ENCODE data around the gene TRAF5. TPM values are rescaled to one million over a fixed set of nuclear protein-coding genes. Genes with fewer than 3 reads are reported as not detected.

TRAF5 gene
- total RNA-seq, 2 donors from 2014 or later: 13.9 to 14.5 TPM

GRCh38 chr1:211353562-211354212 is 27.1 kb downstream of the TRAF5 start:
- Histone ChIP-seq H3K9ac (ENCODE audit: low read depth in 2 of 2, low read length in 2 of 2) (no peak overlapping the region), H3K27me3 (no peaks in the 10 kb centered on the region), H3K9me3 (no peaks in the 10 kb centered on the region), H3K4me3 (no peak overlapping the region), H3K27ac (no peak overlapping the region), H3K36me3 (peaks cover 8% of the 10 kb centered on the region), H3K4me1 (no peaks in the 10 kb centered on the region)
- intact Hi-C loops (cut with DNase I): loop anchor here (1.0 kb wide), 1 partner anchor 30 kb away; no protein-coding TSS in a partner anchor
- no peak for TF ChIP-seq CTCF (IDR thresholded peaks at IDR 0.05)
- no peak for DNase-seq

GRCh38 chr1:211355873-211356272 is 29.2 kb downstream of the TRAF5 start:
- intact Hi-C loops (cut with DNase I): no loop called here
- Histone ChIP-seq H3K27ac (no peak overlapping the region), H3K27me3 (no peaks in the 10 kb centered on the region), H3K9ac (ENCODE audit: low read depth in 2 of 2, low read length in 2 of 2) (no peak overlapping the region), H3K4me3 (no peak overlapping the region), H3K36me3 (peaks cover 8% of the 10 kb centered on the region), H3K9me3 (no peaks in the 10 kb centered on the region), H3K4me1 (no peaks in the 10 kb centered on the region)
- DNase-seq: no peak
- no peak for TF ChIP-seq CTCF (IDR thresholded peaks at IDR 0.05)

GRCh38 chr1:211356723-211357407 is 30.2 kb downstream of the TRAF5 start:
- Histone ChIP-seq H3K27ac (no peak overlapping the region), H3K9ac (ENCODE audit: low read depth in 2 of 2, low read length in 2 of 2) (no peak overlapping the region), H3K4me1 (no peaks in the 10 kb centered on the region), H3K4me3 (no peak overlapping the region), H3K9me3 (no peaks in the 10 kb centered on the region), H3K27me3 (no peaks in the 10 kb centered on the region), H3K36me3 (peaks cover 8% of the 10 kb centered on the region)
- TF ChIP-seq CTCF (IDR thresholded peaks at IDR 0.05): no peak
- intact Hi-C loops (cut with DNase I): no loop called here
- no peak for DNase-seq

- peaks cover 8% of the 10 kb centered on the region for H3K36me3 ChIP-seq
Observed at GRCh38 chr1:211358685-211359084, 32.1 kb downstream of the TRAF5 start.

GRCh38 chr1:211359876-211360275 is 33.2 kb downstream of the TRAF5 start:
- Histone ChIP-seq H3K36me3 (peaks cover 8% of the 10 kb centered on the region), H3K27ac (no peak overlapping the region), H3K27me3 (no peaks in the 10 kb centered on the region), H3K9me3 (no peaks in the 10 kb centered on the region), H3K4me3 (no peak overlapping the region), H3K4me1 (no peaks in the 10 kb centered on the region), H3K9ac (ENCODE audit: low read depth in 2 of 2, low read length in 2 of 2) (no peak overlapping the region)
- TF ChIP-seq CTCF (IDR thresholded peaks at IDR 0.05): no peak
- no peak for DNase-seq
- intact Hi-C loops (cut with DNase I): no loop called here

More at GRCh38 chr1:211358685-211359084, 32.1 kb downstream of the TRAF5 start:
- H3K9ac ChIP-seq (ENCODE audit: low read depth in 2 of 2, low read length in 2 of 2): no peak overlapping the region
- H3K9me3 ChIP-seq: no peaks in the 10 kb centered on the region
- no peak overlapping the region for H3K27ac ChIP-seq
- intact Hi-C loops (cut with DNase I): no loop called here
- DNase-seq: no peak
- H3K4me3 ChIP-seq: no peak overlapping the region
- H3K27me3 ChIP-seq: no peaks in the 10 kb centered on the region
- H3K4me1 ChIP-seq: no peaks in the 10 kb centered on the region
- no peak for TF ChIP-seq CTCF (IDR thresholded peaks at IDR 0.05)

Measured in colonic mucosa (tissue), 4 donors.